Activated CD4-positive, alpha-beta memory T cell treated with anti-CD3 and anti-CD28 coated beads, Interleukin-2, amount 10 ng/mL, durations not matched to agents 7 days and 5 days (primary cell): ENCODE data around the gene DCDC2C. TPM values are rescaled to one million over a fixed set of nuclear protein-coding genes. Genes with fewer than 3 reads are reported as not detected.

Source experiments
- CTCF ChIA-PET: fragments of 350-600 bp; sonication (Branson Sonifier 250); formaldehyde crosslinking; loops from one replicate; lab custom pipeline; 2021; ENCODE audit warnings: antibody characterized with exemption, inconsistent platforms; lab: Charles Lee
- POLR2A ChIA-PET: fragments of 350-600 bp; sonication (Branson Sonifier 250); formaldehyde crosslinking; loops from one replicate; lab custom pipeline; 2021; ENCODE audit warnings: antibody characterized with exemption; lab: Charles Lee
- DNase-seq: peaks from one replicate; pipeline ENCODE4 v3.0.0-alpha.2; 2020
- H3K27ac Mint-ChIP-seq: one replicate; pipeline ENCODE4 v1.8.0; 2021; ENCODE audit warnings: mild to moderate bottlenecking, mixed read lengths
- H3K27me3 Mint-ChIP-seq: one replicate; pipeline ENCODE4 v1.8.0; 2021; ENCODE audit warnings: mixed read lengths
- H3K36me3 Mint-ChIP-seq: one replicate; pipeline ENCODE4 v1.8.0; 2021; ENCODE audit warnings: low read depth, mixed read lengths
- H3K4me1 Mint-ChIP-seq: one replicate; pipeline ENCODE4 v1.8.0; 2021; ENCODE audit warnings: mixed read lengths
- H3K4me3 Mint-ChIP-seq: one replicate; pipeline ENCODE4 v1.8.0; 2021; ENCODE audit warnings: mild to moderate bottlenecking, mixed read lengths
- H3K9me3 Mint-ChIP-seq: one replicate; pipeline ENCODE4 v1.8.0; 2021; ENCODE audit warnings: mixed read lengths
- total RNA-seq, 2 experiments: library from RNA; stranded (reverse); gene quantifications; one replicate each; pipeline ENCODE4 v1.2.3, GENCODE V29; 2021

Gene DCDC2C
- total RNA-seq, 2 experiments from 2014 or later: not detected

DNA sequence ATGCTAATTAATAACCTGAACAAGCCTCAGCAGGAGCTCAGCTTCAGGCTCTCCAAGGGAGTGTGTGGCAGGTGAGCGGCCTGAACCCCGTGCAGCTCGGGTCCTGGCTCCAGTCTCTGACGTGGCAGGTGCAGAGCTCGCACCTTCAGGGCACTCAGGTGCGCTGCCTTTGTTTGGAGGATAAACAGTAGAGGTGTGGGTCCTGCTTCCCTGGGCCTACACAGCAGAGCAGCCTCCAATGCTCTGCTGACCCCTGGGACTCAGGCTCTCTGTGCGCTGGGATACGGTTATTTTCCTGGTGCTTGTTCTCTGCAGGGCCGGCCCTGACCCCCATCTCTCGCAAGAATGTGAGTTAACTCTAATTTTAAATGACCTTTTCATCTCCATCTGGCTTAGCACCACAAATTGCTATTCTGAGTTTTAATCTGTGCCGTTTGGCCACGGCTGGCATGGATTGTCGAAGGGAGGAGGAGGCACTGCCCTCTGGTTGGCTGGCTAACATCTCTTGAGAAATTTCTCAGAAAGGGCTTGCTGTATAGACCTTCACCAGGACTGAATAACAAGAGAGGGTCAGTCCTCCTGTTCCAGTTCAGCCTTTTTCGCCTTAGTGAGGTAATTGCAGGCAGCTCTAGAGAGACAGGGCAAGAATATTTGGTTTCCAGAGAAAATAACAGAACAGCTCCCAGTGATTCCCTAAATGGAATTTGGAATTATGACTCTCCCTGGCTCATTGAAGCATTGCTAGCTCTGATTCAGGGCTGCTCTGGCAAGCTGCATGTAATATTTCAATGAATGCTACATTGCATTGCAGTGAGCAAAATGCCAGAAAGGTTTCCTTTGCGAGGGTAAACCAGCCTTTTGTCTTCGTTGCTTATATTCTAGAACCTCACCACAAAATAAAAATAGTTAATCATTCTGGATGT, 161.8 kb downstream of the DCDC2C start:
- POLR2A ChIA-PET: no interaction called here
- H3K27ac Mint-ChIP-seq: no peak overlapping the region
- H3K4me1 Mint-ChIP-seq: no peaks in the 10 kb centered on the region
- DNase-seq: no peak
- CTCF ChIA-PET: no interaction called here
- H3K9me3 Mint-ChIP-seq: no peaks in the 10 kb centered on the region
- H3K36me3 Mint-ChIP-seq: no peaks in the 10 kb centered on the region
- H3K4me3 Mint-ChIP-seq: no peak overlapping the region
- no peaks in the 10 kb centered on the region for H3K27me3 Mint-ChIP-seq

DNA sequence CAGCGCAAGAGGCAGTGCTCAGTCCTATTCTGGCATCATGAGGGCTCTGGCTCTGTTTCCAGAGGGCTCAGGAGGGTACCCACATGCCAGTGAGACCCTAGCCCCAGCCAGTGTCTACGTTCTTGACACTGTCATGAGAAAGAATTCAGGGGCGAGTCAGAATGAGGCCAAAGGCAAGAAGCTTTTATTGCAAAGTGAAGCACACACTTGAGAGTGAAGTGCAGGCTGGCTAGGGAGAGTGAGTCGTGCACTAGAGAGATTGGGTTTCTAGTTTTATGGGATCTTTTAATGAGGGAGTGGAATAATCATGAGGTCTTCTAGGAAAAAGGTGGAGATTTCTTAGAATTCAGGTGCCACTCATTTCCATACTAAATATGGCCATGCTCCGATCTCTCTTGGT, 164.1 kb downstream of the DCDC2C start:
- H3K4me3 Mint-ChIP-seq: no peak overlapping the region
- H3K27ac Mint-ChIP-seq: no peak overlapping the region
- H3K27me3 Mint-ChIP-seq: no peaks in the 10 kb centered on the region
- no peaks in the 10 kb centered on the region for H3K4me1 Mint-ChIP-seq
- CTCF ChIA-PET: no interaction called here
- no peaks in the 10 kb centered on the region for H3K36me3 Mint-ChIP-seq
- no peaks in the 10 kb centered on the region for H3K9me3 Mint-ChIP-seq
- POLR2A ChIA-PET: no interaction called here
- no peak for DNase-seq

DNA sequence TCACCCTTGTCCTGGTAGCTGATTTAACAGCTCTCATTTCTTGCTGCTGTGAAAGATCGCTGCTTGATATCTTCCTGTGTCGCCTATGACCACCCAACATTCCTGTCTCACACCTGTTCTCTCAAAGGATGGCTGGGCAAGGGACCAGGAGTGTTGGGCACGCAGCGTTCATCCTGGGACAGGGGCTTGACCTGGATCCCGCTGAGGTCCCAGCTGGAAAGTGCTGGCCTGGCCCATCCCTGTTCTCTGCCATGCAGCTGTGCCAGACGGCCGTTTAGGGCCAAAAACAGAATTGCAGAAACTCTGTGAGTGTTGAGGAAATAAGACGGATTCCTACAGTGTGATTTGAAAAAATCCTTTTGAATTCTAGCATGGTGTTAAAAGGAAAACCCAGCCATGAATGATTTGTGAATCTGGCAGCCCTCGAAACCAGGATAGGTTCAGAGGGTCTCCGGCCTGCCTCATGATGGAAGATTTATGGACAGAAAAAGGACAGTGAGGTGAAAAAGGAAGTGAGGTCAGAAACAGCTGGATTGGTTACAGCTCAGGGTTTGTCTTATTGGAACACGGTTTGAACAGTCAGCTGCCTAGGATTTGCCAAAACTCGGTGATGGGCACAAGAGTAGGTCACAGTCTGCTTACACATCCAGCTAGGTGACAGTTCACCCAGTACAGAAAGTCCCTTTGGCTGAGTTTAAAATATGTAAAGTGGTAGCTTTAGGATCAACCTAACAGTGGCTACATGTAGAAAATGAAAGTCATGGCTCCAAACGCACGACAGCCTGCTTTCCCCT, 164.8 kb downstream of the DCDC2C start:
- no peak for DNase-seq
- CTCF ChIA-PET: no interaction called here
- H3K27ac Mint-ChIP-seq: no peak overlapping the region
- H3K36me3 Mint-ChIP-seq: no peaks in the 10 kb centered on the region
- POLR2A ChIA-PET: no interaction called here
- no peak overlapping the region for H3K4me3 Mint-ChIP-seq
- H3K9me3 Mint-ChIP-seq: no peaks in the 10 kb centered on the region
- no peaks in the 10 kb centered on the region for H3K27me3 Mint-ChIP-seq
- no peaks in the 10 kb centered on the region for H3K4me1 Mint-ChIP-seq

GRCh38 chr2:3870222-3870621, 166.8 kb downstream of the DCDC2C start:
- H3K9me3 Mint-ChIP-seq: no peaks in the 10 kb centered on the region
- no peak overlapping the region for H3K4me3 Mint-ChIP-seq
- H3K4me1 Mint-ChIP-seq: no peaks in the 10 kb centered on the region
- no peak overlapping the region for H3K27ac Mint-ChIP-seq
- CTCF ChIA-PET: no interaction called here
- no peak for DNase-seq
- H3K27me3 Mint-ChIP-seq: no peaks in the 10 kb centered on the region
- POLR2A ChIA-PET: no interaction called here
- H3K36me3 Mint-ChIP-seq: no peaks in the 10 kb centered on the region

GRCh38 chr2:3871002-3871401, 167.6 kb downstream of the DCDC2C start:
- no peaks in the 10 kb centered on the region for H3K9me3 Mint-ChIP-seq
- ChIA-PET CTCF (no interaction called here), POLR2A (no interaction called here)
- no peaks in the 10 kb centered on the region for H3K27me3 Mint-ChIP-seq
- no peak overlapping the region for H3K27ac Mint-ChIP-seq
- DNase-seq: no peak
- H3K36me3 Mint-ChIP-seq: no peaks in the 10 kb centered on the region
- H3K4me3 Mint-ChIP-seq: no peak overlapping the region
- H3K4me1 Mint-ChIP-seq: no peaks in the 10 kb centered on the region

- Mint-ChIP-seq H3K27me3 (no peaks in the 10 kb centered on the region), H3K9me3 (no peaks in the 10 kb centered on the region), H3K27ac (no peak overlapping the region), H3K4me1 (no peaks in the 10 kb centered on the region), H3K4me3 (no peak overlapping the region), H3K36me3 (no peaks in the 10 kb centered on the region)
- CTCF ChIA-PET: no interaction called here
- DNase-seq: no peak
- POLR2A ChIA-PET: no interaction called here
Observed at GRCh38 chr2:3872451-3872850, 169.1 kb downstream of the DCDC2C start.

DNA sequence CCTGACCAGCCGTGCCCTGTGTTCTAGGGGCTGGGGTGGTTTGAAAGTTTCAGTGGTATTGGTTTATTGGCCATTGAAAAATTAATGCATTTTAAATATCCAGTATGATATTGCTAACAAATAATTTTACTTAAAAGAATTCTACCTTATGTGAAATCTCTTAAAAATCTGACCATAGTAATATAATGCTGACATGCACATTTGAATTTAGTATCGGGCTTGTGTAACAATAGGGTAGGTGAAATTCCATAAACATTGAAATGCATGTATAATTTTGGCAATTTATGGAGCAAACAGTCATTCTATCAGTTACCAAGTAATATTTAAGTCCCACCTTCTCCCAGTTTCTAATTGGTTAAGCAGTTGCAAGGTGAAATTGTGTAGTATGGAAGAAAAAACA, 170.5 kb downstream of the DCDC2C start:
- Mint-ChIP-seq H3K27ac (no peak overlapping the region), H3K4me1 (no peaks in the 10 kb centered on the region), H3K4me3 (no peak overlapping the region), H3K27me3 (no peaks in the 10 kb centered on the region), H3K36me3 (no peaks in the 10 kb centered on the region), H3K9me3 (no peaks in the 10 kb centered on the region)
- POLR2A ChIA-PET: no interaction called here
- CTCF ChIA-PET: no interaction called here
- DNase-seq: no peak

GRCh38 chr2:3876221-3876620, 172.8 kb downstream of the DCDC2C start:
- DNase-seq: no peak
- ChIA-PET CTCF (no interaction called here), POLR2A (no interaction called here)
- no peaks in the 10 kb centered on the region for H3K36me3 Mint-ChIP-seq
- H3K9me3 Mint-ChIP-seq: no peaks in the 10 kb centered on the region
- H3K27me3 Mint-ChIP-seq: no peaks in the 10 kb centered on the region
- H3K27ac Mint-ChIP-seq: no peak overlapping the region
- H3K4me3 Mint-ChIP-seq: no peak overlapping the region
- no peaks in the 10 kb centered on the region for H3K4me1 Mint-ChIP-seq

GRCh38 chr2:3876685-3877084, 173.3 kb downstream of the DCDC2C start:
- no peak overlapping the region for H3K27ac Mint-ChIP-seq

DNA sequence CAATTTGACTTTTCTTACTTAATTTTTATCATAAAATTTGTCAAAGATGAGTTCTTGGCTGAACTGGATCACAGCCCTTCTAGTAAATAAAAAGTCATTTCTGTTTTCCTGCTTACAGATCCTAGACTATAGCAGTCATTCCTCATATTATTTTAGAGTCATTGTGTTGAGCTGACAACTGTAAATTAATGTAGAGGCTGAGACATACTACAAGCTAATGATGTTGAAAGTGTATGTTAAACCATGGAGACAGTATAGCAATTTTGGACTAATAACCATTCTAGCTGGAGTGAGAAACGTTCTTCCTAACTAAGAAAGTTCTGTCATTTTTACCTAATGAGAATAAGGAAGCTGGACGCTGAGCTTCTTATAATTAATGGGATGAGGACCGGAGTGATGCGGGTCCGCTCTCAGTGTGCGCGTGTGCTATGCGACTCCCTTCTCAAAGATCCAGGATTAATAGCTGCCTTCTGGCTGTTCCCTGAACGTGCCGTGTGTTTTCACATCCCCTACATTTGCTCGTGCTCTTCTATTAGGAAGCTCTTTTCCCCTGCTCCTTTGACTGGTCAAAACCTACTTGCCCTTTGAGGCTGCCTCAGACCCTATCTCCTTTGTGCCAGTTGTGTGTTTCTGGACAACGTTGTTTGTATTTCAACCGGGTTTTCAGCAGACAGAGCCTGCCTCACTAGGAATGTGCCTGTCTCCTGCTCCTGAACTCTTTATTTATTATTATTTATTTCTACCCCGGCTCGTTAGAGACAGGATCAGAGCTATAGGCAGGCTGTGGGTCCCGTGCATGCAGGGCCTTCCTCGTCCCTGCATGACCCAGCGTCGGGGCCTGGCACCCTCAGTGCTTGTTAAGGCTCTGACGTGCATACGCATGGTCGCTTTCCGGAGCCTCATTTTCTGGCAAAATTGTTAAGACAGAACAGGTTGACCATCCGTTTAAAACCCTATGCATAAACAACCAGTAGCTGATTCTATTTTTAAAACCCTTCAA, 182.6 kb downstream of the DCDC2C start:
- DNase-seq: no peak

More at GRCh38 chr2:3876685-3877084, 173.3 kb downstream of the DCDC2C start:
- ChIA-PET POLR2A (no interaction called here), CTCF (no interaction called here)
- Mint-ChIP-seq H3K4me3 (no peak overlapping the region), H3K36me3 (no peaks in the 10 kb centered on the region), H3K9me3 (no peaks in the 10 kb centered on the region), H3K4me1 (no peaks in the 10 kb centered on the region), H3K27me3 (no peaks in the 10 kb centered on the region)
- DNase-seq: no peak

GRCh38 chr2:3895021-3895420, 191.6 kb downstream of the DCDC2C start:
- H3K4me3 Mint-ChIP-seq: no peak overlapping the region
- no peaks in the 10 kb centered on the region for H3K36me3 Mint-ChIP-seq
- CTCF ChIA-PET: no interaction called here
- DNase-seq: no peak
- POLR2A ChIA-PET: no interaction called here
- H3K4me1 Mint-ChIP-seq: no peaks in the 10 kb centered on the region
- peaks cover 2% of the 10 kb centered on the region for H3K27me3 Mint-ChIP-seq
- H3K27ac Mint-ChIP-seq: no peak overlapping the region
- H3K9me3 Mint-ChIP-seq: peaks cover 2% of the 10 kb centered on the region

More for the DNA sequence above, 182.6 kb downstream of the DCDC2C start:
- POLR2A ChIA-PET: no interaction called here
- no peaks in the 10 kb centered on the region for H3K27me3 Mint-ChIP-seq
- no peak overlapping the region for H3K4me3 Mint-ChIP-seq
- no peak overlapping the region for H3K27ac Mint-ChIP-seq
- peaks cover 2% of the 10 kb centered on the region for H3K9me3 Mint-ChIP-seq
- no peaks in the 10 kb centered on the region for H3K4me1 Mint-ChIP-seq
- no peaks in the 10 kb centered on the region for H3K36me3 Mint-ChIP-seq
- CTCF ChIA-PET: no interaction called here
